HG02884 (cell line): ENCODE results near the gene STARD9.
"Not testable (repeated sequence)": the region's sequence is repeated elsewhere in the genome, so short reads cannot be mapped to it uniquely, and the experiment has no call there.

Source experiments
- ATAC-seq: cut with Tn5 transposase; IDR thresholded peaks from one replicate; pipeline ENCODE4 v1.9.1; 2021; ENCODE audit warnings: mild to moderate bottlenecking, moderate library complexity; ENCODE audit not compliant: unreplicated experiment

STARD9 gene

DNA sequence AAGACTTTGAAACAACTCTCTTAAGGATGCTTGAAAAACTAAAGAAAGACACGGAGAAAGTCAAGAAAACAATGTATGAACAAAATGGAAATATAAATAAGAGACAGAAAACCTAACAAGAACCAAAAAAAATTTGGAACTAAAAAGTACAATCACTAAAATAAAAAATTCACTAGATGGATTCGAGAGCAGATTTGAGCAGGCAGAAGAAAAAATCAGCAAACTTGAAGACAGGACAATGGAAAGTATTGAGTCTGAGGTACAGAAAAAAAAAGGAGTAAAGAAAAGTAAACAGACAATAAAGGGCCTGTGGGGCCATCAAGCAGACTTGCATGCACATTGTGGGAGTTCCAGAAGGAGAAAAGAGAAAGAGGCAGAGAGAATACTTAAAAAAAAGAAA lies 174.9 kb downstream of the STARD9 start:
- ATAC-seq, result no peak

DNA sequence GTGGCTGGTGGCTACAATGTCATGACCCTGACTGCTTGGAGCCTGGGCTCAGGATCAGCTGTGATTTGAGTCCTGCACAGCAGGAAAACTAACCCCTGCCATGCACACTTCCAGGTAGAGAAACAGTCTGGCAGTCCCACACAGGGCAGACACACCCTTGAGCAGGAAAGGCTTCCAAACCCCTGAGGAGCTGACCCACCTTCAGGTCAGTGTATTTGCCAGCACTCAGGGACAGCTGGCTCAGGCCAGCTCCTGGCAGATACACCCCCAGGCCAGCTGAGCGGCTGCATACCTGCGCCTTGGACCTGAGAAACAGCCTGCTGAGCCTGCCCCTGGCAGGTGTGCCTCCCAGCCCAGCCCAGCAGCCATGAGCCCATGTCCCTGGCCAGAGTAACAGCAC lies 183.7 kb downstream of the STARD9 start:
- ATAC-seq, result no peak

GRCh38 chr15:42760759-42761158 lies 185.4 kb downstream of the STARD9 start:
- ATAC-seq, result no peak

GRCh38 chr15:42761813-42762212 lies 186.4 kb downstream of the STARD9 start:
- ATAC-seq, result not testable (repeated sequence)

DNA sequence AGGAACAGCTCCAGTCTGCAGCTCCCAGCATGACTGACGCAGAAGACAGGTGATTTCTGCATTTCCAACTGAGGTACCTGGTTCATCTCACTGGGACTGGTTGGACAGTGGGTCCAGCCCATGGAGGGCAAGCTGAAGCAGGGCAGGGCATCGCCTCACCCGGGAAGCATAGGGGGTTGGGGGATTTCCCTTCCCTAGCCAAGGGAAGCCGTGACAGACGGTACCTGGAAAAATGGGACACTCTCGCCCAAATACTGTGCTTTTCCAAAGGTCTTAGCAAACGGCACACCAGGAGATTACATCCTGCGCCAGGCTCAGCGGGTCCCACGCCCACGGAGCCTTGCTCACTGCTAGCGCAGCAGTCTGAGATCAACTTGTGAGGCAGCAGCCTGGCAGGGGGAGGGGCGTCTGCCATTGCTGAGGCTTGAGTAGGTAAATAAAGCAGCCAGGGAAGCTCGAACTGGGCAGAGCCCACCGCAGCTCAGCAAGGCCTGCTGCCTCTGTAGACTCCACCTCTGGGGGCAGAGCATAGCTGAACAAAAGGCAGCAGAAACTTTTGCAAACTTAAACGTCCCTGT lies 188.8 kb downstream of the STARD9 start:
- ATAC-seq, result not testable (repeated sequence)

GRCh38 chr15:42766109-42766508 lies 190.7 kb downstream of the STARD9 start:
- not testable (repeated sequence) for ATAC-seq
